Fibroblast of the conjunctiva (primary cell): ENCODE measurements around the gene SPIRE1.
A peak's percentile ranks its signal among the peaks of the same experiment; 100 is the strongest.
"Not testable (repeated sequence)": the region's sequence is repeated elsewhere in the genome, so short reads cannot be mapped to it uniquely, and the experiment has no call there.

Experiments
- DNase-seq: peaks from one replicate; pipeline ENCODE4 v3.0.0-alpha.2; 2010; ENCODE audit warnings: low read depth

SPIRE1 gene

GRCh38 chr18:12416098-12416729 lies 241.7 kb downstream of the SPIRE1 start:
- no peak for DNase-seq

DNA sequence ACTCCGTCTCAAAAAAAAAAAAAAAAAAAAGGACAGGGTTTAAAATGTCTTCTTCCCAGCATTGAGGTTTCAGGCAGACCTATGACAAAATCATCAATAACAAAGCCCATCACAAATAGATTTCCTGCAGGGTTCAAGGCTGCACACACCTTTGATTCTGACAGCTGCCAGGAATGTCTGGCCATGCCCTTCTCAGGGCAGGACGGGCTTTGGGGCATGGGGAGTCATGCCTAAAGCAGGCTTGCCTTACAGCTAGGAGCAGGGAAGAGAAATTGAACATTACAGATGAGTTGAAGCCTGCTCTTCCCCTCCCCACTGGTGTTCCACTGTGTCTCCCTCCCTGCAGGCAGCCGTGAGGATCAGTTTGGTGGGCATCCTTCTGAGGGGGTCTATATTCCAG lies 246.5 kb downstream of the SPIRE1 start:
- no peak for DNase-seq

DNA sequence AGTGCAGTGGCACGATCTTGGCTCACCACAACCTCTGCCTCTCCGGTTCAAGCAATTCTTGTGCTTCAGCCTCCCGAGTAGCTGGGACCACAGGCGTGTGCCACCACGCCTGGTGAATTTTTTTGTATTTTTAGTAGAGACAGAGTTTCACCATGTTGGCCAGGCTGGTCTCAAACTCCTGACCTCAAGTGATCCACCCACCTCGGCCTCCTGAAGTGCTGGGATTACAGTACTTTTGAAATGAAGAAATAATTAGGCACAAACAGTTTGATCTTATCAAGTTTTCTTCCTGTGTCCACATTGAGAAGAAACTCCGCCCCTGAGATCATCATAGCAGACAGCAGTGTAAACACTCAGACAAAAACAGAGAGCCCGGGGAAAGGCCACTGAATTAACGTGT lies 247.2 kb downstream of the SPIRE1 start:
- not testable (repeated sequence) for DNase-seq

DNA sequence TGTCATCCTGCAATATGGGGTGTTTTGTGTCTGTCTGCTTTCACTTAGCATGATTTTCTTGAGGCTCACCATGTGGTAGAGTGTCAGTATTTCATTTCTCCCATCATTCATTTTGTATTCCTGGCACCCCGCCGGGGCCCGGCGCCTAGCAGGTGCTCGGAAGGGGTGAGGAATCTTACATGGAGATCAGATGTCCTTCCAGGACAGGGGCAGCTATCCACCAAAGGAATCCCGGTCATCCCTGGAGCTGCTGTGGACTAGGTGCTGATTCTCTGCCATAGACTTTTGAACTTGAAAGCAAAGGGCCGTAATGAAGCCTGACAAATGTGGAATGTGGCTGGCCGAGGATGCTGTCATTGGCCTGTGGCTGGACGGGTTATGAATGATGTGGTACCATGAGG lies 247.8 kb downstream of the SPIRE1 start:
- DNase-seq = no peak

GRCh38 chr18:12409469-12409868 lies 248.4 kb downstream of the SPIRE1 start:
- DNase-seq = no peak

DNA sequence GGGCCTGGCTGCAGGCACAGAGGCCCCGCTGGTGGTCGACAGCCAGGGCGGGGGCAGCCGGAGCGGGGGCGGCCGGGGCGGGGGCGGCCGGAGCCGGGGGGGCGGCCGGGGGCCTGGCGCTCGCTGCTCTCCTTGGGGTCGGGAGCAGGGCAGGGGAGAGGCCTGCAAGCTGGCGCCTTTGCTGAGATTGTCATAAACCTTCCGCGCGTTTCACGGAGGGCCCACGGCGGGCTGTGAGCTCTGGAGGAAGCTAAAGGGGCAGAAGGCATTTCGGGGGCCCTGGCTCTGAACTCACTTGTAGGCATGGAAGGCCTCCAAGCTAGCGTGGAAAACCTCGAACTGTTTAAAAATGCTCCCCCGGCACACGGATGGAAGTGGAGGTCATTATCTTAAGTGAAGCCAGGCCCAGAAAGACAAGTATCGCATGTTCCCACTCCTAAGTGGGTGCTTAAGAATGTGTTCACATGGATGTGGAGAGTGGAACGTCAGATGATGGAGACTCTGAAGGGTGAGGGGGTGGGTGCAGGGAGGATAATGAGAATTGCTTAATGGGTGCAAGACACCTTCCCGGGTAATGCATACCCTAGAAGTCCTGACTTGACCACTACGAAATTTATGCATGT lies 249.5 kb downstream of the SPIRE1 start:
- no peak for DNase-seq

- DNase-seq = no peak
Observed at GRCh38 chr18:12406371-12407111, 251.4 kb downstream of the SPIRE1 start.

DNA sequence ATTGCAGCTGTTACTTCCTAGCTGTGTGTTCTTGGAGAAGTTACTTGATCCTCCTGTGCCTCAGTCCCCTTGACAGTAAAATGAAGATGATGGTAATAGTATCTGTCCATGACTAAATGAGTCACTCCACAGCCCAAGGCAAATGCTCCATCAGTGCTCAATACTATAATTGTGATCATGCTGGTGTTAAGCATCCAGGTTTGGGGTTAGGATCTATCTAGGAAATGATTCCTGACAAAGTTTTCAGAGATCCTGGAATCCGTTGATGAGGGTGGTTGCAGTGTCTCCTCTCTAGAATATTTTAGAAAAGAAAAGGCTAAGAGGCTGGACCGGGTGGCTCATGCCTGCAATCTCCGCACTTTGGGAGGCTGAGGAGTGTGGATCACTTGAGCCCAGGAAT lies 252.8 kb downstream of the SPIRE1 start:
- DNase-seq = no peak

- peak; percentile 73 for DNase-seq
Observed at GRCh38 chr18:12403601-12404506, 254.1 kb downstream of the SPIRE1 start.

DNA sequence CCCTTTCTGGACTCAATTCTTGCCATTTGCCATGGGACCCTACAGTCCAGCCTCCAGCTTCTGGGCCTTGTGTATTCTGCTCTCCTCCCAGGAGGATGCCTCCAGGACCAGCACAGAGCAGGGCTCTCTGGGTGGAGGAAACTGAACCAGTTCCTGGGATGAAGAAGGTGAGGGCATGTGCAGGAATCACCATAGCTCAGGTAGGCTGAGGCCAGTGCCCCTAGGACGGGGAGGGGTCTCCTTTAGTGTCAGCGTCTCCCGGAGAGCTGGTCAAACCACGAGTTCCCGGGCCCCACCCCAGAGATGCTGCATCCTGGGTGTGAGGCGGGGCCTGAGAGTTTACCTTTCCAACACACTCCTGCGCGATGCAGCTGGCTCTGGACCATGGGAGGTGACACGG lies 256.0 kb downstream of the SPIRE1 start:
- no peak for DNase-seq

GRCh38 chr18:12399231-12399630 lies 258.7 kb downstream of the SPIRE1 start:
- DNase-seq = no peak

- no peak for DNase-seq
Observed at GRCh38 chr18:12398625-12399024, 259.3 kb downstream of the SPIRE1 start.

DNA sequence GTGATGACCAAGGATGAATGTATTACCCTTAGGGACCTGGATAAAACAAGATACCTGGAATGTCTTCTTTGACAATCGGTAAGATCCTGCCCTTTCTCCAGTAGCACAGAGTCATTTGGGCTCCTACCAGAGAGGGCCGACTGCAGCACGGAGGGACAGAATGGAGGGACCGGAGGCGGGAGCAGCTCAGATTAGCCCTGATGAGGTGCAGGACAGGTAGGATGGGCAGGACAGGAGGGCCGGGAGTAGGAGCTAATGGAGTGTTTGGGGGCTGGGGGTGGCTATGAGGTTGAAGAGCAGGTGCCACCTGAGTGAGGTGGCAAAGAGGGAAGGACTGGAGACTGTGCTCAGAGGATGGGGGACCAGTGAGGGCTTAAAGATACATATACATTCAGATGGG lies 260.1 kb downstream of the SPIRE1 start:
- DNase-seq = no peak

GRCh38 chr18:12397254-12397653 lies 260.7 kb downstream of the SPIRE1 start:
- no peak for DNase-seq
